Spleen (tissue), 11 donors: ENCODE measurements around the gene NCOR1. TPM values are rescaled to one million over a fixed set of nuclear protein-coding genes. Genes with fewer than 3 reads are reported as not detected.
"Not testable (repeated sequence)": the region's sequence is repeated elsewhere in the genome, so short reads cannot be mapped to it uniquely, and the experiment has no call there.

ENCODE experiments used
- DNase-seq: peaks from one replicate; pipeline ENCODE4 v3.0.0-alpha.2; 2020
- H3K27ac ChIP-seq, 8 donors: fragments of 200-600 bp; sonication (generic) in 7 of 8; 1 replicate in 4 of 8; 2 replicates in 4 of 8; pipeline versions ENCODE4 v1.5.0 to v1.8.0; 2016 to 2021; ENCODE audit warnings: inconsistent platforms in 4 of 8, mild to moderate bottlenecking in 4 of 8, moderate library complexity in 1 of 8
- H3K27me3 ChIP-seq, 7 donors: fragments of 200-600 bp; sonication (generic) in 6 of 7; replicated peaks in 1 of 7; 1 replicate in 4 of 7; 2 replicates in 3 of 7; pipeline versions ENCODE4 v1.5.0 to v1.8.0; 2016 to 2021; ENCODE audit warnings: inconsistent platforms in 3 of 7, mild to moderate bottlenecking in 1 of 7
- H3K36me3 ChIP-seq, 6 donors: fragments of 200-600 bp; sonication (generic) in 5 of 6; 1 replicate in 4 of 6; 2 replicates in 2 of 6; pipeline versions ENCODE4 v1.5.0 to v1.8.0; 2016 to 2021; ENCODE audit warnings: inconsistent platforms in 2 of 6
- H3K4me1 ChIP-seq, 6 donors: fragments of 200-600 bp; sonication (generic) in 5 of 6; 1 replicate in 3 of 6; 2 replicates in 3 of 6; pipeline versions ENCODE4 v1.5.0 to v1.8.0; 2016 to 2021; ENCODE audit warnings: inconsistent platforms in 3 of 6
- H3K4me3 ChIP-seq, 8 donors: fragments of 200-600 bp; sonication (generic) in 7 of 8; 1 replicate in 4 of 8; 2 replicates in 4 of 8; pipeline versions ENCODE4 v1.5.0 to v1.8.0; 2016 to 2021; ENCODE audit warnings: inconsistent platforms in 4 of 8, mild to moderate bottlenecking in 4 of 8, moderate library complexity in 2 of 8
- H3K9me3 ChIP-seq, 8 donors: fragments of 200-600 bp; sonication (generic) in 7 of 8; 1 replicate in 4 of 8; 2 replicates in 4 of 8; pipeline versions ENCODE4 v1.5.0 to v1.8.0; 2016 to 2021; ENCODE audit warnings: inconsistent platforms in 4 of 8
- POLR2A ChIP-seq, 3 donors: fragments of 450-650 bp; IDR thresholded peaks; one replicate each; pipeline ENCODE4 v1.5.1; 2017; ENCODE audit warnings: antibody characterized with exemption in 3 of 3, mild to moderate bottlenecking in 1 of 3
- POLR2AphosphoS5 ChIP-seq, 3 donors: sonication (generic); formaldehyde crosslinking; IDR thresholded peaks; one replicate each; pipeline ENCODE4 v1.5.1; 2017; ENCODE audit warnings: antibody characterized with exemption in 3 of 3
- WGBS, 5 donors: extraction: QIAGEN DNeasy Blood & Tissue Kit in 3 of 5; methylation state at CpG; one replicate each; pipeline versions ENCODE4 v1.1.5 to v1.1.7; 2013 to 2018; 5-methylcytosine and 5-hydroxymethylcytosine counted together
- intact Hi-C: fragments of 100-400 bp; cut with DNase I; formaldehyde crosslinking; loops from one replicate; pipeline ENCODE4 v1.15.0; 2023; ENCODE audit warnings: low total_unique reads
- polyA plus RNA-seq, 3 donors: library from polyadenylated mRNA; stranded (reverse); fragments of 200-250 nt; gene quantifications; one replicate each; pipeline ENCODE4 v1.2.1, GENCODE V29; 2013
- total RNA-seq, 7 donors: library from RNA; depleted of rRNA in 3 of 7; stranded (reverse); fragments of >200 nt in 3 of 7; fragmentation: NEBNext Ultra II Directional in 4 of 7; extraction: Animal tissue kit (Norgen Biotek cat#: 25700) in 4 of 7; gene quantifications; one replicate each; pipeline versions ENCODE4 v1.1.0 to v1.2.1, GENCODE V29; 2016 to 2021
- TF ChIP-seq, protein P1 (sequence below), 11 experiments: fragments of 200-600 bp in 7 of 11; fragments of 450-650 bp in 4 of 11; sonication (generic) in 4 of 11; IDR thresholded peaks in 8 of 11; conservative IDR thresholded peaks in 3 of 11; 1 replicate in 7 of 11; 2 replicates in 4 of 11; pipeline versions ENCODE4 v1.4.0 to v1.8.0; 2016 to 2021; ENCODE audit warnings: antibody characterized with exemption in 11 of 11, inconsistent platforms in 4 of 11, mild to moderate bottlenecking in 1 of 11
- donor health status: healthy with polysubstance abuse.
- donor health status: DM: no; HTN: no; CAD: no; lungs with moderate emphysema.
- donor health status: DM: no; HTN: no; CAD: no.
- donor health status: Bipolar disorder and iron deficiency.
- donor health status: healthy.
- donor health status: DM: no; HTN: no; CAD: no.
- donor health status: DM: yes; HTN: yes; CAD: no.

Gene NCOR1
- total and polyA plus RNA-seq, 10 donors: 28.4 to 250 (median 140) TPM

DNA sequence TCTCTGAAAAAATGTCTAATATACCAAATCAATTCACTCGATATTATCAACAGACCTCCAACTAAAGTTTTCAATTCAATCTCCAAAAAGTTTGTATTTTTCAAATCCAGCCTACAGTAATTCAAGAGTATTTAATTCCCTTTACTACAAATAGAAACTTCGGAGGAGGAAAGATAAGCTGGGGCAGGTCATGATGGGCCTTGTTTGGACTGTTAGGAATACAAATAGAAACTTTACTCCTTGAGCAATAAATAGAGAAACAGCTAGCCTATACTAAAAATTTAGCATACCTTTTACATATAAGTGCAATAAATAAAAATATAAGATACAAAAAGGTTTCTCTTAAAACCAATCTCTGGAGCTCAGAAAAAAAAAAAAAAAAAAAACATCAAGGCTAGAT, 98.2 kb downstream of the NCOR1 start:
- TF ChIP-seq POLR2AphosphoS5 (IDR thresholded peaks at IDR 0.05) (no peak), POLR2A (IDR thresholded peaks at IDR 0.05) (no peak)
- TF ChIP-seq, protein P1, sequence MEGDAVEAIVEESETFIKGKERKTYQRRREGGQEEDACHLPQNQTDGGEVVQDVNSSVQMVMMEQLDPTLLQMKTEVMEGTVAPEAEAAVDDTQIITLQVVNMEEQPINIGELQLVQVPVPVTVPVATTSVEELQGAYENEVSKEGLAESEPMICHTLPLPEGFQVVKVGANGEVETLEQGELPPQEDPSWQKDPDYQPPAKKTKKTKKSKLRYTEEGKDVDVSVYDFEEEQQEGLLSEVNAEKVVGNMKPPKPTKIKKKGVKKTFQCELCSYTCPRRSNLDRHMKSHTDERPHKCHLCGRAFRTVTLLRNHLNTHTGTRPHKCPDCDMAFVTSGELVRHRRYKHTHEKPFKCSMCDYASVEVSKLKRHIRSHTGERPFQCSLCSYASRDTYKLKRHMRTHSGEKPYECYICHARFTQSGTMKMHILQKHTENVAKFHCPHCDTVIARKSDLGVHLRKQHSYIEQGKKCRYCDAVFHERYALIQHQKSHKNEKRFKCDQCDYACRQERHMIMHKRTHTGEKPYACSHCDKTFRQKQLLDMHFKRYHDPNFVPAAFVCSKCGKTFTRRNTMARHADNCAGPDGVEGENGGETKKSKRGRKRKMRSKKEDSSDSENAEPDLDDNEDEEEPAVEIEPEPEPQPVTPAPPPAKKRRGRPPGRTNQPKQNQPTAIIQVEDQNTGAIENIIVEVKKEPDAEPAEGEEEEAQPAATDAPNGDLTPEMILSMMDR (IDR thresholded peaks at IDR 0.05 in 8 of 11, conservative IDR thresholded peaks at IDR 0.05 in 3 of 11): no peak
- Histone ChIP-seq H3K27ac (no peak overlapping the region), H3K4me1 (no peaks in the 10 kb centered on the region), H3K36me3 (peaks cover 9 to 100% (median 84%) of the 10 kb centered on the region in 6 donors), H3K27me3 (no peaks in the 10 kb centered on the region), H3K4me3 (no peak overlapping the region), H3K9me3 (peaks cover 0 to 25% (median 18%) of the 10 kb centered on the region in 8 donors)
- no peak for DNase-seq
- intact Hi-C loops: no loop called here
- WGBS, 5 donors: 94 to 100% (median 99%) methylated on average over 2 of the region's 2 CpGs

DNA sequence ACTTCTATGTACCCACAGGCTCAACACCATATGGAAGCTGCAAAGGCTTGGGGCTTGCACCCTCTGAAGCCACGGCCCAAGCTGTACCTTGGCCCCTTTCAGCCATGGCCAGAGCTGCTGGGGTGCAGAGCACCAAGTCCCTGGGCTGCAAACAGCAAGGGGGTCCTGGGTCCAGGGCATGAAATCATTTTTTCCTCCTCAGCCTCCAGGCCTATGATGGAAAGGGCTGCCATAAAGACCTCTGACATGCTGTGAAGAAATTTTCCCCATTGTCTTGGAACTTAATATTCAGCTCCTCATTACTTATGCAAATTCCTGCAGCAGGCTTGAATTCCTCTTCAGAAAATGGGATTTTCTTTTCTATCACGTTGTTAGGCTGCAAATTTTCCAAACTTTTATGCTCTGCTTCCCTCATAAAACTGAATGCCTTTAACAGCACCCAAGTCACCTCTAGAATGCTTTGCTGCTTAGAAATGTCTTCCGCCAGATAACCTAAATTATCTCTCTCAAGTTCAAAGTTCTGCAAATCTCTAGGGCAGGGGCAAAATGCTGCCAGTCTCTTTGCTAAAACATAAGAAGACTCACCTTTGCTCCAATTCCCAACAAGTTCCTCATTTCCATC, 100.1 kb downstream of the NCOR1 start:
- DNase-seq, H3K27me3 ChIP-seq, intact Hi-C loops, H3K4me1 ChIP-seq, H3K4me3 ChIP-seq, H3K27ac ChIP-seq: not testable (repeated sequence)
- peaks cover 0 to 25% (median 18%) of the 10 kb centered on the region in 8 donors for H3K9me3 ChIP-seq
- WGBS, 5 donors: 93 to 100% (median 98%) methylated on average over 3 of the region's 3 CpGs
- peak in 1 of 3 donors; percentile 28 for TF ChIP-seq POLR2AphosphoS5 (IDR thresholded peaks at IDR 0.05)
- peaks cover 9 to 94% (median 74%) of the 10 kb centered on the region in 6 donors for H3K36me3 ChIP-seq

DNA sequence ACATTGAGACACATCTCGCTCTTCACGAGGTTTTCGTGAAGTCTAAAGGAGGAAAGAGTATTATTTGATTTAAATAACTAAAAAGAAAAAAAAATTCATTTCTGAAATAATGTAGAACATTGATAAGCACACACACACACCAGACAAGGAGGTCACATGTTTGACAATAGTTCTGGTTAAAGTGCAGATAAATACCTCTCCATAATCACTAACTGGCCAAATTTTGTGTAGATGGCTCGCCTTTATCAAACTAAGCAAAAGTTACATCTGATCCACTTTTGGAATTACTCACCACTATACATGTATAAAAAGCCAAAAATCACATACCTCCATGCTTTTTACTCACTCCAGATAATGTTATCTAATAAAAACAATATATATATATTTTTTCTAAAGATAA, 106.5 kb downstream of the NCOR1 start:
- Histone ChIP-seq H3K9me3 (no peaks in the 10 kb centered on the region), H3K4me3 (no peak overlapping the region), H3K27ac (no peak overlapping the region), H3K27me3 (no peaks in the 10 kb centered on the region), H3K4me1 (no peaks in the 10 kb centered on the region), H3K36me3 (peaks cover 0 to 90% (median 46%) of the 10 kb centered on the region in 6 donors)
- intact Hi-C loops: no loop called here
- TF ChIP-seq, protein P1 (IDR thresholded peaks at IDR 0.05 in 8 of 11, conservative IDR thresholded peaks at IDR 0.05 in 3 of 11): no peak
- TF ChIP-seq POLR2AphosphoS5 (IDR thresholded peaks at IDR 0.05) (no peak), POLR2A (IDR thresholded peaks at IDR 0.05) (no peak)
- no peak for DNase-seq
- 96 to 99% (median 98%) methylated on average over 4 of the region's 4 CpGs for WGBS, 5 donors

DNA sequence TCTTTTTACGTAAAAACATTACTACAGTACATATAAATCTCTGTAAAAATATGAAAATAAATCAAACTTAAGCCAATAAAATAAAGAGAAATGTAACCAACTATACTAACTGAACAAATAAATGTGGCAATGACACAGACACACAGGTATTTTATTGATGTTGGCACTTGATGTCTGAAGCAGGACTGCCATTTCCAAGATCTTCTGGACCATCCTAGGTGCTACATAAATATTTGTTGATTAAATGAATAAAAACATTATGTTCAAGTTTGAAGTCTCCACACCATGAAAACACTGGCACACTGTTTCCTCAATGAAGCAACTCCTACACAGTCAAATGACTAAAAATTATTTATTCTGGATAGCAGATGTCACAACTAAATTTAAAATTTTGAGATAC, 106.9 kb downstream of the NCOR1 start:
- intact Hi-C loops: no loop called here
- no peak overlapping the region for H3K4me3 ChIP-seq
- peaks cover 0 to 90% (median 44%) of the 10 kb centered on the region in 6 donors for H3K36me3 ChIP-seq
- no peaks in the 10 kb centered on the region for H3K9me3 ChIP-seq
- no peak for DNase-seq
- no peaks in the 10 kb centered on the region for H3K4me1 ChIP-seq
- no peaks in the 10 kb centered on the region for H3K27me3 ChIP-seq
- TF ChIP-seq POLR2A (IDR thresholded peaks at IDR 0.05): no peak
- TF ChIP-seq POLR2AphosphoS5 (IDR thresholded peaks at IDR 0.05): no peak
- TF ChIP-seq, protein P1 (IDR thresholded peaks at IDR 0.05 in 8 of 11, conservative IDR thresholded peaks at IDR 0.05 in 3 of 11): no peak
- WGBS, 5 donors: 95 to 100% (median 96%) methylated on average over 1 of the region's 1 CpG
- H3K27ac ChIP-seq: no peak overlapping the region
